NB4 (cell line): ENCODE measurements around the gene CEMP1.

Experiments used
- CTCF ChIP-seq: IDR thresholded peaks from one replicate; pipeline ENCODE4 v1.5.1; 2012; ENCODE audit warnings: low read depth, low read length
- MAX ChIP-seq: IDR thresholded peaks from 2 replicates; pipeline ENCODE4 v1.6.1; 2011; ENCODE audit warnings: low read depth, low read length
- MYC ChIP-seq: IDR thresholded peaks from 2 replicates; pipeline ENCODE4 v1.6.1; 2011; ENCODE audit warnings: low read depth, low read length
- POLR2A ChIP-seq: IDR thresholded peaks from 2 replicates; pipeline ENCODE4 v1.6.1; 2011; ENCODE audit warnings: mild to moderate bottlenecking; ENCODE audit not compliant: insufficient read length; ENCODE audit errors: extremely low read depth

GRCh38 chr16:2530629-2531318 lies 434 bp downstream of the CEMP1 start:
- TF ChIP-seq CTCF = no peak
- TF ChIP-seq POLR2A = no peak
- no peak for TF ChIP-seq MAX
- TF ChIP-seq MYC = no peak
